Measurements from ENCODE around the gene RARRES2.

- no peak for TF ChIP-seq SAFB2 (CRISPR knock-in tag; IDR thresholded peaks at IDR 0.05; ENCODE audit: borderline replicate concordance, low read depth)
- no peak for TF ChIP-seq POLR2AphosphoS5 (IDR thresholded peaks at IDR 0.05; ENCODE audit: low read depth, low read length)
- no peak for TF ChIP-seq ZNF354B (CRISPR knock-in tag; IDR thresholded peaks at IDR 0.05)
- no peak for TF ChIP-seq FOXK1 (CRISPR knock-in tag; IDR thresholded peaks at IDR 0.05; ENCODE audit: borderline replicate concordance, low read depth)
- TF ChIP-seq CHD2 (IDR thresholded peaks at IDR 0.05; ENCODE audit: low read depth, low read length) = no peak
- TF ChIP-seq GABPB1 (CRISPR knock-in tag; IDR thresholded peaks at IDR 0.05) = no peak
- TF ChIP-seq POLR2A (IDR thresholded peaks at IDR 0.05; ENCODE audit: insufficient read depth in 1 of 2, low read depth in 2 of 2, low read length in 2 of 2) = no peak
- TF ChIP-seq HNRNPH1 (optimal IDR thresholded peaks at IDR 0.05; ENCODE audit: low read depth, low read length) = no peak
- TF ChIP-seq IKZF5 (CRISPR knock-in tag; IDR thresholded peaks at IDR 0.05) = no peak
- TF ChIP-seq CTCF (CRISPR knock-in tag; IDR thresholded peaks at IDR 0.05) = no peak
- TF ChIP-seq CCAR2 (optimal IDR thresholded peaks at IDR 0.05; ENCODE audit: low read depth, low read length) = no peak
- TF ChIP-seq TEF (CRISPR knock-in tag; IDR thresholded peaks at IDR 0.05) = no peak
- TF ChIP-seq UBTF (CRISPR knock-in tag; IDR thresholded peaks at IDR 0.05) = no peak
- TF ChIP-seq TFDP2 (CRISPR knock-in tag; IDR thresholded peaks at IDR 0.05) = no peak
Measured at GRCh38 chr7:150311146-150311545, 30.3 kb downstream of the RARRES2 start.

All from HepG2 (cell line).